ENCODE data around the gene MGAT4A. TPM values are rescaled to one million over a fixed set of nuclear protein-coding genes. Genes with fewer than 3 reads are reported as not detected.
A peak's percentile ranks its signal among the peaks of the same experiment; 100 is the strongest.

MGAT4A gene
- total and polyA plus RNA-seq, 12 donors = 4.6 to 33.0 (median 18.6) TPM

GRCh38 chr2:98572676-98573075 lies 158.3 kb downstream of the MGAT4A start:
- no peak for TF ChIP-seq CTCF (IDR thresholded peaks at IDR 0.05)
- no peak for ATAC-seq
- peaks cover 0 to 8% (median 0%) of the 10 kb centered on the region in 9 donors for H3K4me1 ChIP-seq
- H3K9me3 ChIP-seq = no peaks in the 10 kb centered on the region
- 87 to 89% methylated on average over 15 of the region's 15 CpGs for WGBS, 2 donors
- H3K4me3 ChIP-seq = no peak overlapping the region
- H3K27ac ChIP-seq = no peak overlapping the region
- intact Hi-C loops (cut with DNase I) = loop anchor here in 4 of 10 donors (10.0 kb wide), 1 partner anchor 158 kb away; no protein-coding TSS in a partner anchor
- H3K27me3 ChIP-seq = no peaks in the 10 kb centered on the region
- peaks cover 0 to 100% (median 30%) of the 10 kb centered on the region in 9 donors for H3K36me3 ChIP-seq
- DNase-seq = no peak

GRCh38 chr2:98572211-98572610 lies 158.7 kb downstream of the MGAT4A start:
- WGBS, 2 donors = 82 to 90% methylated on average over 5 of the region's 5 CpGs
- ATAC-seq (no peak), DNase-seq (no peak)
- peaks cover 0 to 100% (median 32%) of the 10 kb centered on the region in 9 donors for H3K36me3 ChIP-seq
- H3K27me3 ChIP-seq = no peaks in the 10 kb centered on the region
- H3K27ac ChIP-seq = no peak overlapping the region
- H3K4me3 ChIP-seq = no peak overlapping the region
- H3K9me3 ChIP-seq = no peaks in the 10 kb centered on the region
- peaks cover 0 to 7% (median 0%) of the 10 kb centered on the region in 9 donors for H3K4me1 ChIP-seq
- no peak for TF ChIP-seq CTCF (IDR thresholded peaks at IDR 0.05)
- intact Hi-C loops (cut with DNase I) = loop anchor here in 4 of 10 donors (10.0 kb wide), 1 partner anchor 157 kb away; no protein-coding TSS in a partner anchor

GRCh38 chr2:98571796-98572195 lies 159.1 kb downstream of the MGAT4A start:
- H3K27me3 ChIP-seq = no peaks in the 10 kb centered on the region
- H3K36me3 ChIP-seq = peaks cover 0 to 100% (median 32%) of the 10 kb centered on the region in 9 donors
- DNase-seq = no peak
- no peak for ATAC-seq
- 95% methylated on average over 9 of the region's 9 CpGs for WGBS, 2 donors
- TF ChIP-seq CTCF (IDR thresholded peaks at IDR 0.05) = no peak
- H3K4me3 ChIP-seq = no peak overlapping the region
- no peak overlapping the region for H3K27ac ChIP-seq
- intact Hi-C loops (cut with DNase I) = loop anchor here in 4 of 10 donors (10.0 kb wide), 1 partner anchor 157 kb away; no protein-coding TSS in a partner anchor
- peaks cover 0 to 5% (median 0%) of the 10 kb centered on the region in 9 donors for H3K4me1 ChIP-seq
- H3K9me3 ChIP-seq = no peaks in the 10 kb centered on the region

GRCh38 chr2:98571121-98571701 lies 159.7 kb downstream of the MGAT4A start:
- peak in 1 of 8 donors; percentile 16 for ATAC-seq
- intact Hi-C loops (cut with DNase I) = loop anchor here in 4 of 10 donors (10.0 kb wide), 1 partner anchor 156 kb away; no protein-coding TSS in a partner anchor
- TF ChIP-seq CTCF (IDR thresholded peaks at IDR 0.05) = no peak
- no peak for DNase-seq
- WGBS, 2 donors = 89% methylated on average over 13 of the region's 13 CpGs
- Histone ChIP-seq H3K27me3 (no peaks in the 10 kb centered on the region), H3K36me3 (peaks cover 0 to 100% (median 35%) of the 10 kb centered on the region in 9 donors), H3K9me3 (no peaks in the 10 kb centered on the region), H3K4me3 (no peak overlapping the region), H3K27ac (no peak overlapping the region), H3K4me1 (peaks cover 0 to 8% (median 2%) of the 10 kb centered on the region in 9 donors)

Data from heart right ventricle (tissue), 16 donors.